Endothelial cell of umbilical vein (primary cell): Measurements from ENCODE around the gene AKT1. TPM values are rescaled to one million over a fixed set of nuclear protein-coding genes. Genes with fewer than 3 reads are reported as not detected.

Source experiments
- BruUV-seq: library from RNA; stranded (reverse); fragments of 400-500 nt; replicated peaks from 2 replicates; lab custom pipeline; 2021; lab: Mats Ljungman, UMichigan
- CTCF ChIA-PET: fragments of 300-600, 350-600 bp; sonication (Branson Sonifier 250); formaldehyde crosslinking; loops from one replicate; lab custom pipeline; 2021; ENCODE audit warnings: antibody characterized with exemption, inconsistent platforms; lab: Charles Lee
- POLR2A ChIA-PET: fragments of 300-600, 350-600 bp; sonication (Branson Sonifier 250); formaldehyde crosslinking; loops from one replicate; lab custom pipeline; 2021; ENCODE audit warnings: antibody characterized with exemption, inconsistent platforms; lab: Charles Lee
- DNase-seq: peaks from one replicate; pipeline ENCODE4 v3.0.0-alpha.2; 2011; ENCODE audit warnings: low read depth, low spot score
- FAIRE-seq: peaks from 2 replicates; lab custom pipeline; 2011; peaks lifted over from hg19 to GRCh38; lab: Jason Lieb, UNC
- H2AFZ ChIP-seq: 2 replicates; pipeline ENCODE4 v1.6.0; 2012; ENCODE audit warnings: low read depth, low read length, control low read depth, inconsistent platforms
- H3K27ac ChIP-seq: 2 replicates; pipeline ENCODE4 v1.5.1; 2011; ENCODE audit warnings: low read depth, mild to moderate bottlenecking, control low read depth, low read length, moderate library complexity; ENCODE audit not compliant: insufficient read depth
- H3K27me3 ChIP-seq, 2 experiments: 2 replicates each; pipeline versions ENCODE4 v1.6.0 to v1.6.1; 2011; ENCODE audit warnings: low read length in 2 of 2, mixed read lengths in 1 of 2; ENCODE audit not compliant: control insufficient read depth in 2 of 2, insufficient read depth in 2 of 2
- H3K36me3 ChIP-seq, 2 experiments: 2 replicates in 1 of 2; 3 replicates in 1 of 2; pipeline ENCODE4 v1.5.1; 2011; ENCODE audit warnings: low read length in 2 of 2, mild to moderate bottlenecking in 1 of 2, moderate library complexity in 1 of 2; ENCODE audit not compliant: control insufficient read depth in 2 of 2, insufficient read depth in 2 of 2; ENCODE audit errors: extremely low read depth in 1 of 2
- H3K4me1 ChIP-seq: 3 replicates; pipeline ENCODE4 v1.5.1; 2011; ENCODE audit warnings: mild to moderate bottlenecking, low read length; ENCODE audit not compliant: control insufficient read depth, insufficient read depth; ENCODE audit errors: extremely low read depth
- H3K4me2 ChIP-seq: 2 replicates; pipeline ENCODE4 v1.6.1; 2011; ENCODE audit warnings: low read length, control low read depth, mixed read lengths; ENCODE audit not compliant: insufficient read depth
- H3K4me3 ChIP-seq, 3 experiments: fragments of 200-600 bp in 1 of 3; sonication (generic), shearing (Covaris generic) in 1 of 3; replicated peaks in 1 of 3; 2 replicates each; pipeline ENCODE4 v1.5.1; 2011 to 2016; ENCODE audit warnings: control low read depth in 3 of 3, low read length in 3 of 3, mild to moderate bottlenecking in 2 of 3, inconsistent platforms in 1 of 3, low read depth in 1 of 3, moderate library complexity in 1 of 3; ENCODE audit not compliant: insufficient read depth in 1 of 3
- H3K79me2 ChIP-seq: 2 replicates; pipeline ENCODE4 v1.6.0; 2012; ENCODE audit warnings: low read length, inconsistent platforms; ENCODE audit not compliant: control insufficient read depth, insufficient read depth
- H3K9ac ChIP-seq: replicated peaks from 2 replicates; pipeline ENCODE3; 2011; ENCODE audit warnings: low read length, control low read depth; ENCODE audit not compliant: insufficient read depth; ENCODE audit errors: extremely low read depth
- H3K9me1 ChIP-seq: replicated peaks from 3 replicates; pipeline ENCODE4 v1.6.0; 2011; ENCODE audit warnings: mild to moderate bottlenecking, low read length; ENCODE audit not compliant: control insufficient read depth, insufficient read depth; ENCODE audit errors: extremely low read depth
- H3K9me3 ChIP-seq: replicated peaks from 2 replicates; pipeline ENCODE4 v1.5.1; 2012; ENCODE audit warnings: low read length, inconsistent platforms; ENCODE audit not compliant: control insufficient read depth, insufficient read depth
- H4K20me1 ChIP-seq: replicated peaks from 2 replicates; pipeline ENCODE3; 2011; ENCODE audit warnings: mild to moderate bottlenecking, low read length; ENCODE audit not compliant: control insufficient read depth, insufficient read depth; ENCODE audit errors: extremely low read depth
- CTCF ChIP-seq, 2 donors: IDR thresholded peaks; 1 replicate in 1 of 2; 2 replicates in 1 of 2; pipeline ENCODE4 v1.5.1; 2011; ENCODE audit warnings: low read length in 2 of 2, mild to moderate bottlenecking in 2 of 2, moderate library complexity in 2 of 2, control low read depth in 1 of 2, inconsistent platforms in 1 of 2, low read depth in 1 of 2; ENCODE audit not compliant: insufficient read depth in 1 of 2; ENCODE audit errors: extremely low read depth in 1 of 2
- EZH2 ChIP-seq: IDR thresholded peaks from 2 replicates; pipeline ENCODE4 v1.6.1; 2012; ENCODE audit warnings: borderline replicate concordance, low read depth, mild to moderate bottlenecking, moderate library complexity, low read length, inconsistent platforms; ENCODE audit not compliant: severe bottlenecking
- FOS ChIP-seq: IDR thresholded peaks from 2 replicates; pipeline ENCODE4 v1.6.1; 2011; ENCODE audit warnings: mild to moderate bottlenecking, low read length, moderate library complexity, borderline replicate concordance; ENCODE audit not compliant: insufficient read depth
- GATA2 ChIP-seq: IDR thresholded peaks from 2 replicates; pipeline ENCODE4 v1.7.0; 2011; ENCODE audit warnings: low read depth, mild to moderate bottlenecking, moderate library complexity, mixed read lengths, low read length; ENCODE audit not compliant: insufficient read length, insufficient read depth
- JUN ChIP-seq: IDR thresholded peaks from 2 replicates; pipeline ENCODE4 v1.6.1; 2011; ENCODE audit warnings: borderline replicate concordance, low read depth; ENCODE audit not compliant: insufficient read length, insufficient read depth
- MYC ChIP-seq: IDR thresholded peaks from one replicate; pipeline ENCODE4 v1.6.1; 2011; ENCODE audit warnings: mild to moderate bottlenecking, low read depth, low read length
- POLR2A ChIP-seq: IDR thresholded peaks from 2 replicates; pipeline ENCODE4 v1.6.1; 2012; ENCODE audit warnings: low read depth, mild to moderate bottlenecking, control low read depth, low read length
- POLR2AphosphoS5 ChIP-seq: IDR thresholded peaks from 2 replicates; pipeline ENCODE4 v1.6.1; 2012; ENCODE audit warnings: low read depth, mild to moderate bottlenecking, control low read depth, low read length, moderate library complexity; ENCODE audit not compliant: insufficient read depth
- dilution Hi-C: fragments of 300-500 bp; cut with MboI; formaldehyde crosslinking; loops from one replicate; pipeline ENCODE4 v1.15.0; 2019; ENCODE audit warnings: low sequenced_read_pairs; ENCODE audit not compliant: extremely low pct_ligation_motif_present
- intact Hi-C: fragments of 100-400 bp; cut with micrococcal nuclease; formaldehyde crosslinking; loops from one replicate; pipeline ENCODE4 v1.10.0; 2022
- polyA plus RNA-seq, 4 experiments: library from polyadenylated mRNA; depleted of rRNA in 3 of 4; stranded (reverse) in 3 of 4; unstranded in 1 of 4; fragments of >200 nt; gene quantifications; 2 replicates each; pipeline versions ENCODE4 v1.2.1 to v1.2.3, GENCODE V29; 2011 to 2012; ENCODE audit warnings: missing spikeins in 1 of 4
- total RNA-seq: library from RNA; stranded (reverse); gene quantifications from 2 replicates; pipeline ENCODE4 v1.2.3, GENCODE V29; 2021
- TF ChIP-seq, protein P1 (sequence below): IDR thresholded peaks from 2 replicates; pipeline ENCODE4 v1.6.1; 2011; ENCODE audit not compliant: insufficient read depth, insufficient read length

AKT1 gene
- total and polyA plus RNA-seq, 2 donors (not counting 3 experiments of a cell fraction or from before 2014, with no cell fraction given): 177 to 191 TPM

DNA sequence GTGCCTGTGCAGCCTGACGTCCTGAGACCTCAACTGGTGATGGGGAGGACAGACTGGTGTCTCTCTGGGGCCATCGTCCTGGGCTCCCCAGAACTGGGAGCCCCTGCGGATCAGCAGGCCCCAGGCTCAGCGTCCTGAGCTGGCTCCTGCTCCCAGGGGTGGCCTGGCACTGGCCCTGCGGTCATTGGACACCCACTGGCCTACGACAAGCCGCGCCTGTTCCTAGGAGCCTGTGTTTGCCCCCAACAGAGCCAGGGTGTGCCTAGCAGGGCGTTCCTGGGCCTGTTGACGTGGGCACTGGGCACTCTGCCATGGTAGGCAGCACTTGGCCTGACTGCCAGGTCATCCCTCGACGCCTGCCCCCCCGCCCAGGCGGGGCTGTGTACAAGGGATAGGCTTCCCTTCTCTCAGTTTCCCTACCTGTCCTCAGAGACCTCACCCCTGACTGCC, 63.2 kb downstream of the AKT1 start:
- H3K4me3 ChIP-seq: no peak overlapping the region
- intact Hi-C loops (no loop called here), dilution Hi-C loops (no loop called here)
- H3K9me1 ChIP-seq: no peaks in the 10 kb centered on the region
- TF ChIP-seq CTCF (IDR thresholded peaks at IDR 0.05; ENCODE audit: extremely low read depth in 1 of 2, insufficient read depth in 1 of 2, low read depth in 1 of 2, low read length in 2 of 2) (no peak), POLR2AphosphoS5 (no peak), EZH2 (no peak), JUN (no peak), FOS (no peak), GATA2 (no peak), POLR2A (no peak), MYC (no peak)
- TF ChIP-seq, protein P1, sequence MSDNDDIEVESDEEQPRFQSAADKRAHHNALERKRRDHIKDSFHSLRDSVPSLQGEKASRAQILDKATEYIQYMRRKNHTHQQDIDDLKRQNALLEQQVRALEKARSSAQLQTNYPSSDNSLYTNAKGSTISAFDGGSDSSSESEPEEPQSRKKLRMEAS: no peak
- H3K4me1 ChIP-seq: peaks cover 19% of the 10 kb centered on the region
- H3K9me3 ChIP-seq: no peaks in the 10 kb centered on the region
- CTCF ChIA-PET: interaction anchor here (1.2 kb wide), 1 partner anchor 9 kb away, joined by 3 read pairs; the partner anchor contains the start of gene ADSS1
- no peaks in the 10 kb centered on the region for H3K27me3 ChIP-seq
- no peaks in the 10 kb centered on the region for H3K79me2 ChIP-seq
- no TSS peak for BruUV-seq
- H3K4me2 ChIP-seq: no peak overlapping the region
- H3K27ac ChIP-seq: no peak overlapping the region
- H4K20me1 ChIP-seq: no peaks in the 10 kb centered on the region
- H3K36me3 ChIP-seq: no peaks in the 10 kb centered on the region
- FAIRE-seq: no peak
- POLR2A ChIA-PET: no interaction called here
- H3K9ac ChIP-seq: no peak overlapping the region
- H2AFZ ChIP-seq: peak overlapping the region; percentile 28
- no peak for DNase-seq
